ENCODE data around the gene ACADS.

The ACADS gene

GRCh38 chr12:120725659-120726509 lies at the start of gene ACADS:
Gene ACADS (plus strand): TSS chr12:120725826. CDS start chr12:120725886, 60 bp downstream.
- peak; percentile 82 for DNase-seq (ENCODE audit: low spot score)

GRCh38 chr12:120677765-120678473 lies 47.7 kb upstream of the ACADS start:
- no peak for DNase-seq (ENCODE audit: low spot score)

GRCh38 chr12:120678572-120678971 lies 47.1 kb upstream of the ACADS start:
- DNase-seq (ENCODE audit: low spot score) = no peak

- DNase-seq (ENCODE audit: low spot score) = no peak
These were observed 45.4 kb upstream of the ACADS start for GRCh38 chr12:120680165-120680738.

- no peak for DNase-seq (ENCODE audit: low spot score)
These were observed 41.1 kb upstream of the ACADS start for GRCh38 chr12:120684523-120684932.

- DNase-seq (ENCODE audit: low spot score) = no peak
These were observed 40.1 kb upstream of the ACADS start for GRCh38 chr12:120685522-120685921.

GRCh38 chr12:120686151-120686689 lies 39.4 kb upstream of the ACADS start:
- DNase-seq (ENCODE audit: low spot score) = peak; percentile 98

GRCh38 chr12:120686690-120687577 lies 38.7 kb upstream of the ACADS start, which contains the start of gene MLEC:
Gene MLEC (plus strand): TSS chr12:120687149. CDS start chr12:120687297, 148 bp downstream.
- peak; percentile 97 for DNase-seq (ENCODE audit: low spot score)

GRCh38 chr12:120687578-120688289 lies 37.9 kb upstream of the ACADS start:
- no peak for DNase-seq (ENCODE audit: low spot score)

GRCh38 chr12:120688527-120689071 lies 37.0 kb upstream of the ACADS start:
- peak; percentile 11 for DNase-seq (ENCODE audit: low spot score)

- DNase-seq (ENCODE audit: low spot score) = no peak
These were observed 36.1 kb upstream of the ACADS start for GRCh38 chr12:120689397-120690082.

- DNase-seq (ENCODE audit: low spot score) = no peak
These were observed 35.6 kb upstream of the ACADS start for GRCh38 chr12:120690083-120690450.

GRCh38 chr12:120690978-120691377 lies 34.6 kb upstream of the ACADS start:
- no peak for DNase-seq (ENCODE audit: low spot score)

GRCh38 chr12:120692524-120693033 lies 33.0 kb upstream of the ACADS start:
- no peak for DNase-seq (ENCODE audit: low spot score)

GRCh38 chr12:120693848-120694247 lies 31.8 kb upstream of the ACADS start:
- no peak for DNase-seq (ENCODE audit: low spot score)

- no peak for DNase-seq (ENCODE audit: low spot score)
These were observed 29.0 kb upstream of the ACADS start for GRCh38 chr12:120696626-120697025.

- DNase-seq (ENCODE audit: low spot score) = no peak
These were observed 28.3 kb upstream of the ACADS start for GRCh38 chr12:120697344-120697743.

- no peak for DNase-seq (ENCODE audit: low spot score)
These were observed 27.0 kb upstream of the ACADS start for GRCh38 chr12:120698665-120699064.

- DNase-seq (ENCODE audit: low spot score) = no peak
These were observed 26.1 kb upstream of the ACADS start for GRCh38 chr12:120699553-120699952.

GRCh38 chr12:120700886-120701285 lies 24.7 kb upstream of the ACADS start:
- DNase-seq (ENCODE audit: low spot score) = no peak

Data from globus pallidus (tissue), 1 donor.